ENCODE results near the gene EPB41L4A.

- no peak for TF ChIP-seq POLR2A (IDR thresholded peaks at IDR 0.05)
- no peak for TF ChIP-seq EP300 (IDR thresholded peaks at IDR 0.05)
These were observed 197.9 kb downstream of the EPB41L4A start for GRCh38 chr5:112221128-112221527.

Data from stomach (tissue), 4 donors.